ENCODE data around the gene PDS5A.
"Not testable (repeated sequence)": the region's sequence is repeated elsewhere in the genome, so short reads cannot be mapped to it uniquely, and the experiment has no call there.

PDS5A gene

GRCh38 chr4:39820186-39820585, 157.5 kb downstream of the PDS5A start:
- no peak for DNase-seq

- DNase-seq: no peak
These were observed 159.1 kb downstream of the PDS5A start for GRCh38 chr4:39818646-39819045.

GRCh38 chr4:39814403-39815185, 163.1 kb downstream of the PDS5A start:
- no peak for DNase-seq

GRCh38 chr4:39813761-39814160, 163.9 kb downstream of the PDS5A start:
- DNase-seq: not testable (repeated sequence)

GRCh38 chr4:39813033-39813432, 164.7 kb downstream of the PDS5A start:
- DNase-seq: not testable (repeated sequence)

GRCh38 chr4:39812500-39812899, 165.2 kb downstream of the PDS5A start:
- DNase-seq: no peak

GRCh38 chr4:39808231-39808749, 169.4 kb downstream of the PDS5A start:
- DNase-seq: no peak

GRCh38 chr4:39802005-39802404, 175.7 kb downstream of the PDS5A start:
- DNase-seq: no peak

- not testable (repeated sequence) for DNase-seq
These were observed 184.7 kb downstream of the PDS5A start for GRCh38 chr4:39792976-39793375.

GRCh38 chr4:39792529-39792928, 185.2 kb downstream of the PDS5A start:
- no peak for DNase-seq

- no peak for DNase-seq
These were observed 185.6 kb downstream of the PDS5A start for GRCh38 chr4:39792128-39792527.

- DNase-seq: no peak
These were observed 190.9 kb downstream of the PDS5A start for GRCh38 chr4:39786838-39787237.

- DNase-seq: no peak
These were observed 192.6 kb downstream of the PDS5A start for GRCh38 chr4:39785083-39785482.

- not testable (repeated sequence) for DNase-seq
These were observed 195.7 kb downstream of the PDS5A start for GRCh38 chr4:39781988-39782387.

Measured in NCI-H187 (cell line).